ENCODE results near the gene MTCL1.

GRCh38 chr18:8713691-8714090, 8.3 kb downstream of the MTCL1 start:
- TF ChIP-seq CTCF (IDR thresholded peaks at IDR 0.05; ENCODE audit: low read depth, low read length), result no peak
- no peak for TF ChIP-seq MYC (IDR thresholded peaks at IDR 0.05; ENCODE audit: low read depth, low read length)
